ENCODE data around the gene AKAP5. TPM values are rescaled to one million over a fixed set of nuclear protein-coding genes. Genes with fewer than 3 reads are reported as not detected.

Gene AKAP5
- total and polyA plus RNA-seq, 3 experiments from 2014 or later = 1.0 to 3.6 (median 3.1) TPM

- Mint-ChIP-seq H3K27ac (no peak overlapping the region), H3K27me3 (no peaks in the 10 kb centered on the region), H3K9me3 (no peaks in the 10 kb centered on the region), H3K4me3 (no peak overlapping the region), H3K4me1 (peaks cover 11 to 48% (median 33%) of the 10 kb centered on the region in 3 donors), H3K36me3 (peaks cover 0 to 29% (median 6%) of the 10 kb centered on the region in 3 donors)
- Histone ChIP-seq H3K4me1 (ENCODE audit: insufficient read depth, low read length) (no peaks in the 10 kb centered on the region), H3K27ac (ENCODE audit: low read depth, low read length) (no peak overlapping the region), H3K9me3 (ENCODE audit: low read length) (no peaks in the 10 kb centered on the region), H3K4me3 (ENCODE audit: low read length) (no peak overlapping the region), H3K36me3 (ENCODE audit: insufficient read depth, low read length) (no peaks in the 10 kb centered on the region), H3K27me3 (ENCODE audit: insufficient read depth, low read length, poor library complexity, severe bottlenecking) (no peaks in the 10 kb centered on the region)
- CTCF ChIA-PET = interaction anchor here (1.0 kb wide), 1 partner anchor 44 kb away, joined by 3 read pairs; no protein-coding TSS in a partner anchor
- POLR2A ChIA-PET = interaction anchor here (0.6 kb wide), 2 partner anchors 26 to 211 kb away, joined by 3 read pairs; no protein-coding TSS in a partner anchor
- no peak for DNase-seq
Observed at GRCh38 chr14:64474041-64474440, 8.7 kb downstream of the AKAP5 start.

GRCh38 chr14:64474698-64475097, 9.4 kb downstream of the AKAP5 start:
- H3K4me3 Mint-ChIP-seq = no peak overlapping the region
- Histone ChIP-seq H3K9me3 (ENCODE audit: low read length) (no peaks in the 10 kb centered on the region), H3K36me3 (ENCODE audit: insufficient read depth, low read length) (no peaks in the 10 kb centered on the region), H3K4me3 (ENCODE audit: low read length) (no peak overlapping the region), H3K27ac (ENCODE audit: low read depth, low read length) (no peak overlapping the region), H3K4me1 (ENCODE audit: insufficient read depth, low read length) (no peaks in the 10 kb centered on the region), H3K27me3 (ENCODE audit: insufficient read depth, low read length, poor library complexity, severe bottlenecking) (no peaks in the 10 kb centered on the region)
- H3K27me3 Mint-ChIP-seq = no peaks in the 10 kb centered on the region
- POLR2A ChIA-PET = interaction anchor here (0.6 kb wide), 1 partner anchor 211 kb away, joined by 3 read pairs; no protein-coding TSS in a partner anchor
- peaks cover 8 to 43% (median 31%) of the 10 kb centered on the region in 3 donors for H3K4me1 Mint-ChIP-seq
- DNase-seq = no peak
- peaks cover 0 to 33% (median 6%) of the 10 kb centered on the region in 3 donors for H3K36me3 Mint-ChIP-seq
- H3K9me3 Mint-ChIP-seq = no peaks in the 10 kb centered on the region
- H3K27ac Mint-ChIP-seq = no peak overlapping the region
- CTCF ChIA-PET = interaction anchor here (1.0 kb wide), 1 partner anchor 45 kb away, joined by 3 read pairs; no protein-coding TSS in a partner anchor

GRCh38 chr14:64475585-64476273, 10.4 kb downstream of the AKAP5 start:
- POLR2A ChIA-PET = no interaction called here
- CTCF ChIA-PET = interaction anchor here (1.6 to 2.8 kb wide), 2 partner anchors 10 to 53 kb away, joined by 6 to 10 read pairs; no protein-coding TSS in a partner anchor

GRCh38 chr14:64476438-64476837, 11.1 kb downstream of the AKAP5 start:
- no peaks in the 10 kb centered on the region for H3K9me3 ChIP-seq (ENCODE audit: low read length)
- DNase-seq = no peak
- Mint-ChIP-seq H3K27ac (no peak overlapping the region), H3K9me3 (no peaks in the 10 kb centered on the region), H3K4me3 (no peak overlapping the region), H3K36me3 (peaks cover 0 to 37% (median 5%) of the 10 kb centered on the region in 3 donors), H3K27me3 (no peaks in the 10 kb centered on the region), H3K4me1 (peaks cover 8 to 37% (median 30%) of the 10 kb centered on the region in 3 donors)
- no peaks in the 10 kb centered on the region for H3K27me3 ChIP-seq (ENCODE audit: insufficient read depth, low read length, poor library complexity, severe bottlenecking)
- ChIA-PET CTCF (interaction anchor here (1.6 to 4.2 kb wide), 3 partner anchors 10 to 54 kb away, joined by 6 to 35 read pairs (median 10); no protein-coding TSS in a partner anchor), POLR2A (no interaction called here)
- H3K4me1 ChIP-seq (ENCODE audit: insufficient read depth, low read length) = no peaks in the 10 kb centered on the region
- H3K36me3 ChIP-seq (ENCODE audit: insufficient read depth, low read length) = peaks cover under 1% of the 10 kb centered on the region
- no peak overlapping the region for H3K27ac ChIP-seq (ENCODE audit: low read depth, low read length)
- no peak overlapping the region for H3K4me3 ChIP-seq (ENCODE audit: low read length)

More at GRCh38 chr14:64475585-64476273, 10.4 kb downstream of the AKAP5 start:
- Histone ChIP-seq H3K36me3 (ENCODE audit: insufficient read depth, low read length) (no peaks in the 10 kb centered on the region), H3K27ac (ENCODE audit: low read depth, low read length) (no peak overlapping the region), H3K27me3 (ENCODE audit: insufficient read depth, low read length, poor library complexity, severe bottlenecking) (no peaks in the 10 kb centered on the region), H3K9me3 (ENCODE audit: low read length) (no peaks in the 10 kb centered on the region), H3K4me1 (ENCODE audit: insufficient read depth, low read length) (no peaks in the 10 kb centered on the region), H3K4me3 (ENCODE audit: low read length) (no peak overlapping the region)
- H3K9me3 Mint-ChIP-seq = no peaks in the 10 kb centered on the region
- no peak overlapping the region for H3K4me3 Mint-ChIP-seq
- no peaks in the 10 kb centered on the region for H3K27me3 Mint-ChIP-seq
- H3K27ac Mint-ChIP-seq = peak overlapping the region in 2 of 8 donors; percentile 9 to 29
- DNase-seq = no peak
- H3K4me1 Mint-ChIP-seq = peaks cover 8 to 39% (median 31%) of the 10 kb centered on the region in 3 donors
- H3K36me3 Mint-ChIP-seq = peaks cover 0 to 36% (median 6%) of the 10 kb centered on the region in 3 donors

GRCh38 chr14:64478634-64479250, 13.4 kb downstream of the AKAP5 start:
- H3K4me1 ChIP-seq (ENCODE audit: insufficient read depth, low read length) = no peaks in the 10 kb centered on the region
- H3K4me3 ChIP-seq (ENCODE audit: low read length) = no peak overlapping the region
- Mint-ChIP-seq H3K27me3 (no peaks in the 10 kb centered on the region), H3K4me1 (peaks cover 6 to 35% (median 23%) of the 10 kb centered on the region in 3 donors), H3K27ac (peak overlapping the region in 2 of 8 donors; percentile 13 to 29), H3K4me3 (no peak overlapping the region), H3K36me3 (peaks cover 0 to 42% (median 2%) of the 10 kb centered on the region in 3 donors), H3K9me3 (no peaks in the 10 kb centered on the region)
- no peaks in the 10 kb centered on the region for H3K9me3 ChIP-seq (ENCODE audit: low read length)
- no peaks in the 10 kb centered on the region for H3K27me3 ChIP-seq (ENCODE audit: insufficient read depth, low read length, poor library complexity, severe bottlenecking)
- ChIA-PET CTCF (interaction anchor here (0.6 to 4.2 kb wide), 21 partner anchors 8 to 174 kb away, joined by 3 to 35 read pairs (median 4); partner anchors contain the start of gene HSPA2), POLR2A (interaction anchor here (0.7 to 1.5 kb wide), 2 partner anchors 19 to 26 kb away, joined by 3 to 6 read pairs; partner anchors contain the start of gene ZBTB1)
- DNase-seq = peak in 2 of 5 donors; percentile 11 to 15
- no peak overlapping the region for H3K27ac ChIP-seq (ENCODE audit: low read depth, low read length)
- H3K36me3 ChIP-seq (ENCODE audit: insufficient read depth, low read length) = peaks cover 5% of the 10 kb centered on the region

GRCh38 chr14:64488590-64489099, 23.3 kb downstream of the AKAP5 start:
- no peaks in the 10 kb centered on the region for H3K27me3 Mint-ChIP-seq
- H3K36me3 Mint-ChIP-seq = peaks cover 0 to 84% (median 18%) of the 10 kb centered on the region in 3 donors
- ChIA-PET POLR2A (no interaction called here), CTCF (interaction anchor here (0.7 to 1.5 kb wide), 3 partner anchors 9 to 12 kb away, joined by 3 to 5 read pairs (median 3); no protein-coding TSS in a partner anchor)
- Histone ChIP-seq H3K4me1 (ENCODE audit: insufficient read depth, low read length) (peaks cover 14% of the 10 kb centered on the region), H3K9me3 (ENCODE audit: low read length) (no peaks in the 10 kb centered on the region), H3K27me3 (ENCODE audit: insufficient read depth, low read length, poor library complexity, severe bottlenecking) (no peaks in the 10 kb centered on the region), H3K4me3 (ENCODE audit: low read length) (no peak overlapping the region), H3K36me3 (ENCODE audit: insufficient read depth, low read length) (peaks cover 28% of the 10 kb centered on the region), H3K27ac (ENCODE audit: low read depth, low read length) (no peak overlapping the region)
- H3K4me3 Mint-ChIP-seq = no peak overlapping the region
- H3K9me3 Mint-ChIP-seq = no peaks in the 10 kb centered on the region
- DNase-seq = no peak
- H3K4me1 Mint-ChIP-seq = peaks cover 38 to 65% (median 51%) of the 10 kb centered on the region in 3 donors
- peak overlapping the region in 2 of 8 donors; percentile 29 to 74 for H3K27ac Mint-ChIP-seq

GRCh38 chr14:64491637-64492036, 26.3 kb downstream of the AKAP5 start:
- no peak overlapping the region for H3K27ac ChIP-seq (ENCODE audit: low read depth, low read length)
- no peaks in the 10 kb centered on the region for H3K27me3 Mint-ChIP-seq
- H3K36me3 Mint-ChIP-seq = peaks cover 0 to 80% (median 19%) of the 10 kb centered on the region in 3 donors
- H3K27me3 ChIP-seq (ENCODE audit: insufficient read depth, low read length, poor library complexity, severe bottlenecking) = no peaks in the 10 kb centered on the region
- ChIA-PET CTCF (interaction anchor here (1.4 to 1.8 kb wide), 3 partner anchors 13 to 20 kb away, joined by 4 to 8 read pairs (median 7); no protein-coding TSS in a partner anchor), POLR2A (interaction anchor here (1.4 kb wide), 1 partner anchor 12 kb away, joined by 7 read pairs; the partner anchor contains the start of genes ZBTB1 and ZBTB25)
- H3K4me1 Mint-ChIP-seq = peaks cover 48 to 77% (median 69%) of the 10 kb centered on the region in 3 donors
- no peak for DNase-seq
- H3K4me3 Mint-ChIP-seq = no peak overlapping the region
- peaks cover 23% of the 10 kb centered on the region for H3K4me1 ChIP-seq (ENCODE audit: insufficient read depth, low read length)
- peaks cover 21% of the 10 kb centered on the region for H3K36me3 ChIP-seq (ENCODE audit: insufficient read depth, low read length)
- no peaks in the 10 kb centered on the region for H3K9me3 Mint-ChIP-seq
- H3K27ac Mint-ChIP-seq = peak overlapping the region in 3 of 8 donors; percentile 5 to 77 (median 46)
- H3K4me3 ChIP-seq (ENCODE audit: low read length) = no peak overlapping the region
- no peaks in the 10 kb centered on the region for H3K9me3 ChIP-seq (ENCODE audit: low read length)

Data from CD8-positive, alpha-beta memory T cell (primary cell).